Naive thymus-derived CD8-positive, alpha-beta T cell (primary cell): Measurements from ENCODE around the gene RGS6. TPM values are rescaled to one million over a fixed set of nuclear protein-coding genes. Genes with fewer than 3 reads are reported as not detected.
A peak's percentile ranks its signal among the peaks of the same experiment; 100 is the strongest.
"Not testable (repeated sequence)": the region's sequence is repeated elsewhere in the genome, so short reads cannot be mapped to it uniquely, and the experiment has no call there.

Experiments used
- ATAC-seq, 2 donors: fragments of 150-1000 bp; cut with Tn5 transposase in 1 of 2; sonication (Bioruptor Pico), chemical (Tn5 transposase) in 1 of 2; 1 replicate in 1 of 2; 2 replicates in 1 of 2; pipeline ENCODE4 v1.10.0; 2021; ENCODE audit warnings: mild to moderate bottlenecking in 2 of 2, moderate library complexity in 2 of 2
- POLR2A ChIA-PET: fragments of 350-600 bp; sonication (Branson Sonifier 250); formaldehyde crosslinking; loops from one replicate; lab custom pipeline; 2021; ENCODE audit warnings: antibody characterized with exemption; lab: Charles Lee
- DNase-seq, 10 donors: peaks; one replicate each; pipeline versions ENCODE4 v3.0.0 to v3.0.0-alpha.2; 2020 to 2022
- H3K27ac Mint-ChIP-seq, 10 donors: one replicate each; pipeline ENCODE4 v1.8.0; 2020 to 2022; ENCODE audit warnings: mild to moderate bottlenecking in 10 of 10, mixed read lengths in 10 of 10, moderate library complexity in 4 of 10, inconsistent platforms in 1 of 10
- H3K27me3 Mint-ChIP-seq, 5 donors: one replicate each; pipeline ENCODE4 v1.8.0; 2021 to 2022; ENCODE audit warnings: mixed read lengths in 5 of 5
- H3K36me3 Mint-ChIP-seq, 3 donors: one replicate each; pipeline ENCODE4 v1.8.0; 2020 to 2022; ENCODE audit warnings: mixed read lengths in 3 of 3, mild to moderate bottlenecking in 2 of 3, inconsistent platforms in 1 of 3
- H3K4me1 Mint-ChIP-seq, 4 donors: one replicate each; pipeline ENCODE4 v1.8.0; 2021 to 2022; ENCODE audit warnings: mixed read lengths in 4 of 4
- H3K4me3 Mint-ChIP-seq, 10 donors: one replicate each; pipeline ENCODE4 v1.8.0; 2020 to 2022; ENCODE audit warnings: mild to moderate bottlenecking in 10 of 10, mixed read lengths in 10 of 10, moderate library complexity in 6 of 10, inconsistent platforms in 1 of 10
- H3K9me3 Mint-ChIP-seq, 9 donors: one replicate each; pipeline ENCODE4 v1.8.0; 2020 to 2022; ENCODE audit warnings: mixed read lengths in 9 of 9, mild to moderate bottlenecking in 3 of 9, inconsistent platforms in 1 of 9, moderate library complexity in 1 of 9
- polyA plus RNA-seq, 3 donors: library from polyadenylated mRNA; unstranded; fragments of 300-500 nt; fragmentation: Illumina TruSeq; gene quantifications; one replicate each; pipeline ENCODE4 v1.2.3, GENCODE V29; 2021
- total RNA-seq, 8 experiments: library from RNA in 2 of 8; stranded (reverse) in 2 of 8; gene quantifications; one replicate each; pipeline ENCODE4 v1.2.3 and lab custom pipeline; 2021 to 2026

Gene RGS6
- total RNA-seq (not detected), polyA plus RNA-seq (not detected), total RNA-seq (lab: John Stamatoyannopoulos, UW) (0 to 0.09 (median 0) reads per million in 6 experiments)

- POLR2A ChIA-PET, result no interaction called here
- H3K27me3 Mint-ChIP-seq, result peaks cover 44 to 85% (median 56%) of the 10 kb centered on the region in 5 donors
- H3K4me3 Mint-ChIP-seq, result peak within 1 kb of the TSS; percentile 26 to 76 (median 56)
- H3K9me3 Mint-ChIP-seq, result peaks cover 0 to 4% (median 0%) of the 10 kb centered on the region in 9 donors
- no peak within 1 kb of the TSS for H3K27ac Mint-ChIP-seq
- peaks cover 0 to 5% (median 0%) of the 10 kb centered on the region in 3 donors for H3K36me3 Mint-ChIP-seq
- H3K4me1 Mint-ChIP-seq, result peaks cover 4 to 17% (median 13%) of the 10 kb centered on the region in 4 donors
- DNase-seq (peak in 1 of 10 donors; percentile 6), ATAC-seq (peak in 1 of 2 donors; percentile 40)
These were observed at the start of gene RGS6 for GRCh38 chr14:71932229-71932981. Gene RGS6 (plus strand): TSS chr14:71932429.

DNA sequence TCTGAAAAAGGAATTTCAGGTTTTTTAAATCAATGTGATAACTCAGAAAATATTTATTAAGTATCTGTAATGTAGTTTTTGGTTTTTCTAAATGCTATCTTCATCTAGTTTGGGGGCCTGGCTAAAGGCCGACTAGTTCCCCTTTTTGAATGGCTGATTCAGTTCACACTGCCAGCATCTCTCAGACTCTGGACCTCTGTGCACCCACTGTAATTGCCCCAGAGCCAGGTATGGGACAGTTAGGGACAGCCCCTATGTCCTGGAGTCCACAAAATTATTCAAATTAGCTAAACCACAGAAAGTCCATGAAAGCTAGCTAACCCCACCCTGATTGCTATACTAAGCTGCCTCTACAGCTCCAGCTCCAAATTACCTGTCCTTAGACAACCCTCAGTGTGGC lies 49.1 kb upstream of the RGS6 start:
- DNase-seq (no peak), ATAC-seq (no peak)
- H3K27ac Mint-ChIP-seq, result no peak overlapping the region

GRCh38 chr14:71885301-71885700 lies 46.9 kb upstream of the RGS6 start:
- Mint-ChIP-seq H3K9me3 (peaks cover 0 to 32% (median 19%) of the 10 kb centered on the region in 9 donors), H3K36me3 (peaks cover 0 to 17% (median 2%) of the 10 kb centered on the region in 3 donors), H3K4me1 (no peaks in the 10 kb centered on the region), H3K4me3 (no peak overlapping the region), H3K27me3 (peaks cover 9 to 34% (median 21%) of the 10 kb centered on the region in 5 donors), H3K27ac (no peak overlapping the region)
- POLR2A ChIA-PET, result no interaction called here
- ATAC-seq (no peak), DNase-seq (no peak)

More for the DNA sequence above, 49.1 kb upstream of the RGS6 start:
- Mint-ChIP-seq H3K9me3 (peaks cover 6 to 37% (median 16%) of the 10 kb centered on the region in 9 donors), H3K4me3 (no peak overlapping the region), H3K27me3 (peaks cover 8 to 39% (median 18%) of the 10 kb centered on the region in 5 donors), H3K4me1 (no peaks in the 10 kb centered on the region), H3K36me3 (peaks cover 0 to 10% (median 3%) of the 10 kb centered on the region in 3 donors)
- POLR2A ChIA-PET, result no interaction called here

- H3K27ac Mint-ChIP-seq, H3K4me1 Mint-ChIP-seq, DNase-seq, H3K4me3 Mint-ChIP-seq, POLR2A ChIA-PET, ATAC-seq: not testable (repeated sequence)
- peaks cover 6 to 31% (median 14%) of the 10 kb centered on the region in 5 donors for H3K27me3 Mint-ChIP-seq
- peaks cover 0 to 28% (median 19%) of the 10 kb centered on the region in 9 donors for H3K9me3 Mint-ChIP-seq
- H3K36me3 Mint-ChIP-seq, result peaks cover 0 to 17% (median 2%) of the 10 kb centered on the region in 3 donors
These were observed 44.4 kb upstream of the RGS6 start for GRCh38 chr14:71887802-71888201.

DNA sequence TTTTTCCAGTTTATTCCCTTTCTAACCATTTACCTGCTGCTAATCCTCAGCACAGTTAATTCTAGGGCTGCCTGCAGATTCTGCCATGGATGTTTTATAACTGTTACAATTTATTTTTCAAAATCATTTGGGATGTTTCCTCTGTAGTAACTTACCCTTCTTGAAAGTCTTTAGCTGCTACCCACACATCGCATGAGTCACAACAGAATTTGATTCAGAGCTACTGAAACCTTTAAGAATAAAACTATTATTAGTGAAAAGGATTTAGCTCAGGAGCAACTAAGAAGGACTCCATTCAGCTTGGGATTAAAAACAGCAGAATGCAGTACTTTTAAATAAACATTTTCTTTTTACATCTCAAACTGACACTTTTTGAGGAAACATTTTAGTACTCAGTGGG lies 41.7 kb upstream of the RGS6 start:
- POLR2A ChIA-PET, result no interaction called here
- Mint-ChIP-seq H3K27me3 (peaks cover 8 to 29% (median 10%) of the 10 kb centered on the region in 5 donors), H3K27ac (no peak overlapping the region), H3K9me3 (peaks cover 0 to 28% (median 19%) of the 10 kb centered on the region in 9 donors), H3K36me3 (peaks cover 0 to 17% (median 2%) of the 10 kb centered on the region in 3 donors), H3K4me1 (no peaks in the 10 kb centered on the region), H3K4me3 (no peak overlapping the region)
- ATAC-seq (no peak), DNase-seq (no peak)

GRCh38 chr14:71891185-71891584 lies 41.0 kb upstream of the RGS6 start:
- peaks cover 10 to 24% (median 13%) of the 10 kb centered on the region in 5 donors for H3K27me3 Mint-ChIP-seq

GRCh38 chr14:71891970-71892369 lies 40.3 kb upstream of the RGS6 start:
- POLR2A ChIA-PET, result no interaction called here
- peaks cover 0 to 20% (median 18%) of the 10 kb centered on the region in 9 donors for H3K9me3 Mint-ChIP-seq
- peaks cover 0 to 11% (median 2%) of the 10 kb centered on the region in 3 donors for H3K36me3 Mint-ChIP-seq

More at GRCh38 chr14:71891185-71891584, 41.0 kb upstream of the RGS6 start:
- no peak for ATAC-seq
- POLR2A ChIA-PET, result no interaction called here
- Mint-ChIP-seq H3K27ac (no peak overlapping the region), H3K9me3 (peaks cover 0 to 25% (median 19%) of the 10 kb centered on the region in 9 donors), H3K36me3 (peaks cover 0 to 14% (median 2%) of the 10 kb centered on the region in 3 donors), H3K4me3 (no peak overlapping the region), H3K4me1 (no peaks in the 10 kb centered on the region)
- DNase-seq, result no peak

DNA sequence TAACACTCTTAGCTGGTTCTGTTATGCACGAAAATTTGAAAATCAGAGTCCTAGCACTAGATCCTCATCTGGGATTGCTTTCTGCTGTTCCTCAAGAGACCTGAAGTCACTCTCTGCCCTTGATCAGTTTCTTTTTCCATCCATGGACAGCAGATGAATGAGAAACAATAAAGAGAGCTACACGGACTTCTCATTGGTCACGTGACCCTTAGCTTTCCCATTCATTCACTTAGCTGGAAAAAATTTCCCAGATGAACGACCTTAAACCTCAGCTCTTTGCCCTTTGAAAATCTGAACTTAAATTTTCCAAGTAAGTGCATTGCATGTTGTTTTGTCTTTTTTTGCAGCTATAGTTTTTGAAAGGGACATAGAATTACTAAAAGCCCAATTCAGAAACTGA lies 27.2 kb upstream of the RGS6 start:
- H3K36me3 Mint-ChIP-seq, result peaks cover 0 to under 1% (median 0%) of the 10 kb centered on the region in 3 donors
- H3K9me3 Mint-ChIP-seq, result peaks cover 0 to 8% (median 3%) of the 10 kb centered on the region in 9 donors
- ATAC-seq (no peak), DNase-seq (no peak)
- H3K4me1 Mint-ChIP-seq, result no peaks in the 10 kb centered on the region
- peaks cover 23 to 57% (median 31%) of the 10 kb centered on the region in 5 donors for H3K27me3 Mint-ChIP-seq
- H3K4me3 Mint-ChIP-seq, result no peak overlapping the region
- no peak overlapping the region for H3K27ac Mint-ChIP-seq
- POLR2A ChIA-PET, result no interaction called here

More at GRCh38 chr14:71891970-71892369, 40.3 kb upstream of the RGS6 start:
- H3K27me3 Mint-ChIP-seq, result peaks cover 10 to 24% (median 13%) of the 10 kb centered on the region in 5 donors
- H3K4me1 Mint-ChIP-seq, result no peaks in the 10 kb centered on the region
- no peak for ATAC-seq
- H3K27ac Mint-ChIP-seq, result no peak overlapping the region
- H3K4me3 Mint-ChIP-seq, result no peak overlapping the region
- no peak for DNase-seq

- Mint-ChIP-seq H3K27ac (no peak overlapping the region), H3K27me3 (peaks cover 19 to 57% (median 35%) of the 10 kb centered on the region in 5 donors), H3K4me1 (no peaks in the 10 kb centered on the region), H3K9me3 (no peaks in the 10 kb centered on the region), H3K4me3 (no peak overlapping the region), H3K36me3 (no peaks in the 10 kb centered on the region)
- DNase-seq, result no peak
- ATAC-seq, result no peak
- POLR2A ChIA-PET, result no interaction called here
These were observed 26.4 kb upstream of the RGS6 start for GRCh38 chr14:71905860-71906259.

DNA sequence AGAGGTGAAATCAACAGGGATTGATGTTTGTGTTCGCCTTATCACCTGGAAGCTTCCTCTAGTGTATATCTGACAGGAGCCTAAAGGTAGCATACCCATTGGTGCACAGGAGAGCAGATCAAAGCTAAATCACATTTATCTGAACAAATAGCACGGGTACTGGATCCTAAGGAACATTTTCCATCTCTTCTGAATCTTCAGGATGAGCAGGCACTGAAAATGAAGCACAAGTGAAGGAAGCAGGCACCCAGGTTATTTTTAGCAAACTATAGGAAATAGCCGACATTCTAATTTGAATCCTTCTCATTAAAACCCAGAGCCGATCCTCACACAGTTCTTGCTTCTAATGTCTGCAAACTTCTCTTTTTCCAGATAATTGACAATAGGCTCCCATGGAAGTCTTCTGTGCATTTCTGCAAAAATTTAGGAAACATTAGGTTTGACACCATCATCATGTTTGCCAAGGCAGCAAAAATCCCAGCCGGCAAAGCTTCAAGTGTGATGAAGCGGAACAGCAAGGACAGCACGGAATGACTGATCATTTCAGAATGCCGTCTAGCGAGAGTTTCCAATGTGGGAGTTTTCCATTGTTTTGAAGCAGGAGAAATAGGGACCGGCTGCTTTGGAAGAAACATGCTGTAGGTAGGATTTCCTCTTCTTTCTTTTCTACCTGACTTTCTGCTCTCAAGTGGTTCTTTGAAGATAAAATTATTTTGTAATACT lies 24.3 kb upstream of the RGS6 start:
- POLR2A ChIA-PET, result no interaction called here
- ATAC-seq (no peak), DNase-seq (no peak)
- Mint-ChIP-seq H3K9me3 (peaks cover 0 to 1% (median 0%) of the 10 kb centered on the region in 9 donors), H3K27ac (peak overlapping the region in 1 of 10 donors; percentile 21), H3K4me1 (no peaks in the 10 kb centered on the region), H3K4me3 (no peak overlapping the region), H3K27me3 (peaks cover 22 to 58% (median 38%) of the 10 kb centered on the region in 5 donors), H3K36me3 (no peaks in the 10 kb centered on the region)

DNA sequence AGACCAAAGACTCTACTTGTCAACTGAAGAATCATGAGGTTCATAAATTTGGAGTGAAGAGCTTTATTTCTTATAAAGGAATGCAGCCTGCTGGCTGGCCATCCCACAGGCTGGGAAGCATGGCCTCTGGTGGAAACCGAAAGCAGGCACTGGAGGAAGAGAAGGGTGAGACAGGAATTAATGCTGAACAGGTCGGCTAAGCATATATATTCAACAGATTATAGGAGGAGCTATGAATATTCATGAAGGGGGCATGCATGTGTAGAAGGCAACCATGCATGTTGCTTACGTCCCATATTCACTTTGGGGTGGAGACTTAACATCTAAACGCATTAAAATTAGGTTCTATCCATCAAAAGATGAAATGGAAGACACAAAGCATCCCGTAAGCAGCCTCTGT lies 20.6 kb upstream of the RGS6 start:
- POLR2A ChIA-PET, result no interaction called here
- no peak overlapping the region for H3K27ac Mint-ChIP-seq
- H3K4me3 Mint-ChIP-seq, result no peak overlapping the region
- DNase-seq (no peak), ATAC-seq (no peak)
- H3K36me3 Mint-ChIP-seq, result no peaks in the 10 kb centered on the region
- H3K9me3 Mint-ChIP-seq, result peaks cover 0 to 1% (median 0%) of the 10 kb centered on the region in 9 donors
- peaks cover 15 to 61% (median 36%) of the 10 kb centered on the region in 5 donors for H3K27me3 Mint-ChIP-seq
- no peaks in the 10 kb centered on the region for H3K4me1 Mint-ChIP-seq

- POLR2A ChIA-PET, result no interaction called here
These were observed 18.9 kb upstream of the RGS6 start for GRCh38 chr14:71913342-71913741.

More at GRCh38 chr14:71913342-71913741, 18.9 kb upstream of the RGS6 start:
- ATAC-seq, result no peak
- peaks cover 4 to 54% (median 31%) of the 10 kb centered on the region in 5 donors for H3K27me3 Mint-ChIP-seq
- peaks cover 0 to 1% (median 0%) of the 10 kb centered on the region in 9 donors for H3K9me3 Mint-ChIP-seq
- no peaks in the 10 kb centered on the region for H3K4me1 Mint-ChIP-seq
- no peak overlapping the region for H3K4me3 Mint-ChIP-seq
- no peak for DNase-seq
- no peak overlapping the region for H3K27ac Mint-ChIP-seq
- H3K36me3 Mint-ChIP-seq, result no peaks in the 10 kb centered on the region
